ENCODE measurements around the gene ACAD10. TPM values are rescaled to one million over a fixed set of nuclear protein-coding genes. Genes with fewer than 3 reads are reported as not detected.
"Not testable (repeated sequence)": the region's sequence is repeated elsewhere in the genome, so short reads cannot be mapped to it uniquely, and the experiment has no call there.

The ACAD10 gene
- polyA plus RNA-seq, 10 donors: 9.8 to 26.9 (median 16.0) TPM

DNA sequence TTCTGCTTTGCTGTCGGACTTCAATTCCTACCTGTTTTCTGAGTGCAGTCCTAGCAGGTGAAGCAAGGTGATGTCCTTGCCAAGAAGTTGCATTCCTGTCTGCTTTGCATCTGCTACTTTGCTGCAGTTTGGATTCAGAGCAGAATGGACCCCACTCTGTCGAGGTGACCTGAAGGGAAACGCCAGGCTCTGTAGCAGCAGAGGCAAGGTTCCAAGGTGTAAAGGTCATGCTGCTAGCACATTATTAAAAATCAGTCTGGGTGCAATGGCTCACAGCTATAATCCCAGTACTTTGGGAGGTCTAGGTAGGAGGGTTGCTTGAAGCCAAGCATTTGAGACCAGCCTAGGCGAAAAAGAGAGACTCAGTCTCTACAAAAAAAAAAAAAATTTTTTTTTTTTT lies 63.5 kb downstream of the ACAD10 start:
- no peak for DNase-seq

DNA sequence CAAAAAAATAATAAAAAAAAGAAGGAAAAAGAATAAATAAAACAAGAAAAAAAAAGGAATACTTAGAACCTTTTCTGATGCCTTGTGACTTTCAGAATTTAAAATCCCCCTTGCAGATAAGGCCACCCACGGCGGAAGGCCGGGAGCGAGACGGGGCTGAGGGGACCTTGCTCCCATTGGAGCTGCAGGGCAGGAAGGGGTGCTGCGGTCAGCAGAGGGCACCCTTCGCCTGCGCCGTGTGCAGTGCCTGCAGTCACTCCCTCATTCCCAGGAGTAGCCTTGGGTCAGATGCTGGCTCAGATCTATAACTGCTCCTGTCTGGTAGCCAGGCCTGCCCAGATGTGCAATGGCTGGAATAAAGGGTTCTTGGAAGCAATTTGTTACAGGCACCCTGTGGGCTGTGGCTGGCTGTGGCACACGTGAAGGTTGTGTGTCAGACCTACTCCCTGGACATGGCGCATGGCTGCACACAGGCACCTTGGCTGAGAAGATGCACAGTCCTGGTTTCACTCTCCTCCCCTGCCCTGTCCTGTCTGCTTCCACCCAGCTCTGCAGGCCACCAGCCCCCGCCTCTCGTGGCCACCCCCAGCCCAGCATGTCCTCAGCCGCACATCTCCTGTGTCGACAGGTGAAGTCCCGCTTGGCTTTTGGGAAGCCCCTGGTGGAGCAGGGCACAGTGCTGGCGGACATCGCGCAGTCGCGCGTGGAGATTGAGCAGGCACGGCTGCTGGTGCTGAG lies 67.5 kb downstream of the ACAD10 start:
- DNase-seq: peak in 1 of 3 donors; percentile 70

DNA sequence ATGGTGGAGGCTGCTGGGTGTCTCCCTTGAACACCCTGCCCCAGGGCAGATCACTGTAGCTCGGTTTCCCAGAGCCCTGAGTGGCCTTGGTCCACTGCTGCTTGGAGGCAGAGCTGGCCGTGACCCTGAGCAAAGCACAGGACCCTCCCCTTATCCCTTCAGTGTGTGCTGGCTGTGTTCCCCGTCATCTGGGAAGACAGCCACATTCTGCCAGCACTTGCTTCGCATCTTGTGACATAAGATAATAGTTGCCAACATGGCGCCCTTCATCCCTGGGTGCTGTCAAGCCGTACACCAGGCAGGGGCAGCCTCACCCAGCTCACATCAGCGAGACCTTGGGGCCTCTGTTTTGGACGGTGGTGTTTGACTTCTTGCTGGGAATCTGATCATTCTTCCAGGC lies 68.8 kb downstream of the ACAD10 start:
- no peak for DNase-seq

DNA sequence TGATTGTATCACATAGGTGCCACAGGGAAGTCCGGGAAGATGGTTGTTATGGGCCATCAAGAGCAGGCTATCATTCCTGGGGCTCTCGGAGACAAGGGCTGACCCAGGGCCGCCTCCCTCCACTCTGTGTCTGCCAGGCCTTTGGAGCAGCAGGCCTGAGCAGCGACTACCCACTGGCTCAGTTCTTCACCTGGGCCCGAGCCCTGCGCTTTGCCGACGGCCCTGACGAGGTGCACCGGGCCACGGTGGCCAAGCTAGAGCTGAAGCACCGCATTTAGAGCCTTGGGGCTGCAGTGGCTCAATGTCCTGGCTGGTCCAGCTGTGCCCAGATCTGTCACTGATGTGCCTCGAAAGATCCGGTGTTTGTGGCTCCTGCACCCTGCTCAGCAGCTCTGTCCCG lies 70.3 kb downstream of the ACAD10 start:
- DNase-seq: no peak

DNA sequence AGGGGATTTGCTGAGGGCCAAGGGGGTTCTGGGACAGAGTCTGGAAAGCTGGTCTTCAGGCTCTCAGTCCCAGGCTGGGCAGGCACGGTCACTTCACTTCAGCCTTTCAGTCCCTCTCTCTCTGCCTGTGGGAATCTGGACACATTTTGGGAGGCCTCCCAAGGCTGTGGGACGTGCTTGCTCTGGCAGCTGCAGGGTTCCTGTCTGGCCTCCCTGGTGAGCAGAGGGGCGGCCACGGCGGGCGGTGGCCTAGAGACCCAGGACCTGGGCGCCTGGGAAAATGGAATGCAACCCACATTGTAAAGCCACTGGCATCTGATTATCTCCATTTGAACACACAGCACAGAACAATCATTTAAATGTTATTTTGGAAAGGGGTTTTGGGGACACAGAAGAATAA lies 70.8 kb downstream of the ACAD10 start:
- DNase-seq: no peak

DNA sequence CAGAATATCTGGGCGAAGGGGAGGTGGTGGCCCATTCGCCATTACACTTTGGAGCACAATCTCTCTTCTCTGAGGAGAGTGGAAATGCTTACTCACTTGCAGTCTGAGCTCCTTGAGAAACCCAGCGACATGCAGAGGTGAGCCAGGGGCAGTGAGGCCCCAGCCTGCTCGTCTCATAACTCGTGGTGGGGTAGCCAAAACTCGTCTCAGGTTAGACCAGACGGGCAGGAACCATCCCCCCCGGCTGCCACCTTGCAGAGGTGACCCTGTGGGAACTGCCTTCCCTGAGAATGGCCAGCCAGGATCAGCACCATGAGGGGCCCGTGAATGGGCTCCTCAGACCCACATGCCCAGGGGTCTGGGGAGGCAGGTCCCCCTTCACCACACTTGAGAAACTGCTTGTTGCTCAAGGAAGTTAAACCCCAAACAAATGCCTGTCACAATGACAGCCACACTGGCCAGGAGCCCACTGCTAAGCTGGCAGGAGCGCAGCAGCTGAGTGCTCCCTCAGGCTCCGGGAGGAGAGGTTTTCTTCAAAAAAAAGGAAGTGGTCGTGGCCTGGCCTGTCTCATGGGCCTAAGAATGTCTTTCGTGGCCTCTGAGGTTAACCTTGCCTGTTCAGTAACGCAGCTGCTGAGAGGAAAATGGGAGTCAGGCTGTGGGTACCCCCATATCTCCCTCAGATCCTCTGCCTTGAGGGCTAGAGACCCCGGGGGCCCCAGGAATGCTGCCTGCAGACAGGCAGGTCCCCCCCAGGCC lies 71.7 kb downstream of the ACAD10 start:
- DNase-seq: peak in 1 of 3 donors; percentile 47

DNA sequence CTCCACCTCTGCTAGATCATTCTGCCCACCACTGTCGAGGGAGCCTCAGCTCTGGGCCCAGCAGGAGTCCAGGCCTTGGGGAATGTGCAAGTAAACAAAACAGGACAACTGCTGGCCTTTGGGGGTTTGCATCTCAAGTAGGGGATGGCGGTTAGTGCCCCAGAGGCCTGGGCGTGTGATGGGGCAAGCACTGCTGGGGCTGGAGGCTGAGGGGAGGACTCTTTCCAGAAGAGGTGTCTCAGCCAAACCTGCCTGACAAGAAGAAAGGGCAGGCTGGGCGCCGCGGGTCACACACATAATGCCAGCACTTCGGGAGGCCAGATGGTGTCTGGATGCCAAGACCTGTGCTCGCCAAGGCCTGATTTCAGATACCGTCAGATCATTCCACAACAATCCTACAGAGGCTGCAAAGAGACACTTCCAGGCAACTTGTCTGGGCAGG lies 72.3 kb downstream of the ACAD10 start:
- no peak for DNase-seq

DNA sequence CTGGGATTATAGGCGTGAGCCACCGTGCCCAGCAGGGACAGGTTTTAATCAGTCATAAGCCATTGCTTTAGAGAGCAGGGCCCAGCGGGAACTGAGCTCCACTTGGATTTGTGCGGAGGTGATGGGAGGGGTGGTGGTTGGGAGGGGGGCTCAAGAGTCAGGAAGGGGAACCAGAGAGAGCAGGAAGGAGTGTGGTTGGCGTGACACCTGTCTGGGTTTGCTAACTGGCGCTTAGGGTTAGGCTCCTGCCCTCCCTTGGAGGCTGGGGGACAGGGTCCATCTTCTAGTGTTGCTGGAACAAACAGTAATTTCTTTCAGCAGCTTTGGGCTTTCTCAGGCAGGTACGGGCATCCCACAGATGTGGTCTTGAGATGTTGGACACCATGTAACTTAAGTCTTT lies 73.4 kb downstream of the ACAD10 start:
- DNase-seq: no peak

DNA sequence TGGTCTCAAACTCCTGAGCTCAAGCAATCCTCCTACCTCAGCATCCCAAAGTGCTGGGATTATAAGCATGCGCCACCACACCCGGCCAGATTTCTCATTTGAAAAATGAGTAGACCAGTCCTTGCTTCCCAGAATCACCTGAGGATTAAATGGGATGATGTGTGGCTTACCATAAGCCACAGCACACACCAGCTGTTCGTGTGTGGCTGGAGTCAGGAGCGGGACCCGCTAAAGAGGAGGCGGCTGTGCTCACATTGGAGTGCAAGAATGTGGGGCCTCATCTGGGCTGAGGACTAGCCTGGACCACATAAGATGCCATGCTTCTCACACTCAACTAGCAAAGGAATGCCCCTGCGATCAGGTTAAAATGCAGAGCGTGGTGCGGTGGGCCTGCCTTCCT lies 74.1 kb downstream of the ACAD10 start:
- no peak for DNase-seq

DNA sequence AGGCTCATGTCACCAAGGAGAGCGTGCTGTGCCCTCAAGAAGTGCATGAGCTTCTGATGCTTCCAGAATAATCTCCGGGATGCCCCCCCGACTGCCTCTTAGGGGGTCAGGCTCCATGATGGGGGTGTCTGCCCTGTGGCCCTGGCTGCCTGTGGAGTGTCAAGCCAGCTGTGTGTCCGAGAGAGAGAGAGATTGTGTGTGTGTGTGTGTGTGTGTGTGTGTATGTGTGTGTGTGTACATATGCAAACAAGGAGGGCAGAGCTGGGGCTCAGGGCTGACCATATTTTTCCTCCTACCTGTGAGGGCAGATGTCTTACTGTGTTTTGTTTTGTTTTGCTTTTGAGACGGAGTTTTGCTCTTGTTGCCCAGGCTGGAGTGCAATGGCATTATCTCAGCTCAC lies 75.2 kb downstream of the ACAD10 start:
- no peak for DNase-seq

DNA sequence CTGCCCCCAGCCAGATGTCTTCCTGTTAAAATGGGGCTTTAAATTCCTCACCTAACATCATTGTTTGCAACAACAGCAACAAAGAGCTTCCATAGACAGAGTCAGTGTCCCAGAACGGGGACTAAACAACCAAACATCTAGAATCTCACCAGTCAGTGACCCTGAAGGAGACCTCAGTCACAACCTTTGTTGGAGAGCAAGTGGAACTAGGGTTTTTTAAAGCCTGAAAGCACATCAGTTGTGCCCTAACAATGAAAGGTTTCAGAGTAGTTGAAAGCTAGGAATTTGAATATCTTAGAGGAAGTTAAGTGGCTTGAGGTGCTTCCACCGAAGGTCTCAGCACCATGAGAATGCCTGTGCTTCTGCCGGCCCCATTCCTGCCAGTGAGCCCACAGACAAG lies 75.9 kb downstream of the ACAD10 start:
- no peak for DNase-seq

DNA sequence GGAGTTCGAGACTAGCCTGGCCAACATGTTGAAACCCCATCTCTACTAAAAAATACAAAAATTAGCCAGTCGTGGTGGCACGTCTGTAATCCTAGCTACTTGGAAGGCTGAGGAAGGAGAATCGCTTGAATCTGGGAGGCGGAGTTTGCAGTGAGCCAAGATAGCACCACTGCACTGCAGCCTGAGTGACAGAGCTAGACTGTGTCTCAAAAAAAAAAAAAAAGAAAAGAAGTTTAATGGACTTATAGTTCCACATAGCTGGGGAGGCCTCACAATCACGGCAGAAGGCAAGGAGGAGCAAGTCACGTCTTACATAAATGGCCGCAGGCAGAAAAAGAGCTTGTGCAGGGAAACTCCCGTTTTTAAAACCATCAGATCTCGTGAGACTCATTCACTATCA lies 77.7 kb downstream of the ACAD10 start:
- not testable (repeated sequence) for DNase-seq

DNA sequence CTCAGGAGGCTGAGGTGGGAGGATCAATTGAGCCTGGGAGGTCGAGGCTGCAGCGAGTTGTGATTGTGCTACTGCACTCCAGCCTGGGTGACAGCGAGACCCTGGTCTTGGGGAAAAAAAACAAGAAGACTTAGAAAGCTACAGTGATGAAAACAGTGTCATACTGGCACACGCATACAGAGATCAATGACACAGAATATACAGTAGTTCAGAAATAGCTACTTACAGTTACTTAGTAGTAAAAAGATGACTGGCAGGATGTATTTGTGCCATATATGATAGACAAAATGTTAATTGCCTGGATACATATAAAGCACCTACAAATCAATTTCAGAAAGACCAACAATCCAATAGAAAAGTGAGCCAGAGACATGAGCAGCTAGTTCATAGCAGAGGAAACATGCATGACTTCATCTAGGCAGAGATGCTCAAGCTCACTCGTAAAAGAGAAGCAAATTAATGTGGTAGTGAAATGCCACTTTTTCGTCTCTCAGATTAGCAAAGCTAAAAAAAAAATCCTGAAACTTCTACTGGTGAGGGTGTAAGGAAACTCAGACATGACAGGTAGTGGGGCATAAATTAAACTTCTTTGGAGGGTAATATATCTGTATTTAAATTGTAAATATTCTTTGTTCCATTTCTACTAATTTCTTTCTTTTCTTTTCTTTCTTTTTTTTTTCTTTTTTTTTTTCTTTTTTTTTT lies 78.4 kb downstream of the ACAD10 start:
- no peak for DNase-seq

DNA sequence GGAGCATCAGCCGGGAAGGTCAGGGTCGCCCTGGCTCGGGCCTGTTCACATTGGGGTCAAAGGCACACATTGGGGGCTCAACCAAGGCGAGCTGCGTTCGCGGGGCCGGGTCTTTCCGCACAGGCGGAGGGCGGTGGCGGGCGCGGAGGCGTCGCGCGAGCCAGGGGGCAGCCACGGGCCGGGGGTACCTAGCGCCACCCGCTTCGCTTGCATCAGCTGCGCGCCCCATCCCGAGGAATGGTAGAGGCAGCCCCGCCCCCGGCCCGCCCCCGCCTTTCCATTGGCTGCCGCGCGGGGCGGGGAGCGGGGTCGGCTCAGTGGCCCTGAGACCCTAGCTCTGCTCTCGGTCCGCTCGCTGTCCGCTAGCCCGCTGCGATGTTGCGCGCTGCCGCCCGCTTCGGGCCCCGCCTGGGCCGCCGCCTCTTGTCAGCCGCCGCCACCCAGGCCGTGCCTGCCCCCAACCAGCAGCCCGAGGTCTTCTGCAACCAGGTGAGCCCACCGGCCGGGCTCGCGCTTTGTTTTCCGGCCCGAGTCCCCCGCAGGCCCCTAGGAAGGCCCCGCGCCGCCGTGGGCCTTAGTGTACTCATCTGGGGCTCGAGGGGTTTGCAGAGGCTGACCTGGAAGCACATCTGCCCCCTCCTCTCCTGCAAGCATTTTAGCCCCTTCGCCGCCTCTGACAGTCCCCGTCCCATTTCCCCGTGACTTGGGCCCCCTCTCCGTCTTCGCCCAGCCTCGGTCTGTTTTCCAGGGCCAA lies 80.9 kb downstream of the ACAD10 start, which contains the start of gene ALDH2:
Gene ALDH2, plus strand, starts transcription at position 326 of the 754 bp plus-strand sequence. Its CDS starts 50 bp downstream, at position 376.
- DNase-seq: peak; percentile 71 to 92 (median 81)

DNA sequence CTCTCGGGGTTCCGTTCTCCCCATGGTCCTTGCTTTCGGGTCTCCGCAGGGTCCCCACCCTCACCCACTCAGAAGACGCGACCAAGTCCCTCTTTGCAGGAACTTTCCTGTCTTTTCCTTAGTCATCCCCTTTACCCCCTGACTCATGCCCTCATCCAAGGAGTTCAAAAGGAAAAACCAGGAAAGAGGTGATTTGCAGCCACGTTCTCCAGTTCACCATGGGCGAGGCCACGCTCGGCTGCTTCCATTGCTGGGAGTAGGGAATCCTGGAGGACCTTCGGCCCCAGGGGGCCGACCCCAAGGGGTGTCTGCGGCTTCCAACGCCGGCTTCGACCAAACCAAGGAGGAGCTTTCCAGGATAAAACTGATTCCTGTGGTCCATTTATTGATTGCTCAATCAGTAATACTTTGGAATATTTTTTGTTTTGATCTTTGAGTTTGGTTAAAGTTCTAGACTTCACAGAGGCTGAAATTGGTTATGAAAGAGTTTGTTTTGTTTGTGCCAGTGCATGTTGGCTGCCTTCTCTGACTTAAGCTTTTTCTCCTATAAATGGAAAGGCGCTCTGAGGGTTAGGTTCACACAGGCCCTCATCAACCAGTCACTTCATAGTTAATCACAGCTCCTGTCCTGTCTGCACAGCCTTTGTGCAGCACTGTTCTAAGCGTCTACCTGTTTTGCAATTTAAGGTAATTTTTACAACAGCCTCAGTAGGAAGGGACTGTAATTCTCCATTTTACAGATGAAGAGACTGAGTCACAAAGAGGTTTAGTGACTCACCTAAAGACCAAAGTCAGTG lies 81.7 kb downstream of the ACAD10 start:
- no peak for DNase-seq

DNA sequence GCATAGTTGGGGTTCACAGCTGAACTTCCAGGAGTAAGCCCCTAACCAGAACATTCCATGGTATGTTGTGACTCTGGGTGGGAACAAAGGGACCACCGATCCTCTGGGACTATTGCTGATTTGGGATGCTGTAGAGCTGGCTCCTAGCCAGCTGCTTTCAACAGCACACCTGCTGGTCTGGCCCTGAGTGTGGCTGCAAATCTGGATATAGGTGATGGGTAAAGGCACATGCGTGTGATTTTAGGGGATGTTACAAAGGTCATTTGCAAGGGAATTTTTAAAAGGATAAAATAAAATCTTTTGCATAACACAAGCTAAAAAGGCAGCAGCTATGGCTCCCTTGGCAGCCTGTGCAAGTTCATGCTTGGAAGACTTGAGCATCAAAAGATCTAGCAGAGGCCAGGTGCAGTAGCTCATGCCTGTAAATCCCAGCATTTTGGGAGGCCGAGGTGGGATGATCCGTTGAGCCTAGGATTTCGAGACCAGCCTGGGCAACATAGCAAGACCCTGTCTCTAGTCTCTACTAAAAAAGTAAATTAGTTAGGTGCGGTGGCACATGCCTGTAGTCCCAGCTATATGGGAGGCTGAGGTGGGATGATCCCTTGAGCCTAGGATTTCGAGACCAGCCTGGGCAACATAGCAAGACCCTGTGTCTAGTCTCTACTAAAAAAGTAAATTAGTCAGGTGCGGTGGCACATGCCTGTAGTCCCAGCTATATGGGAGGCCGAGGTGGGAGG lies 82.5 kb downstream of the ACAD10 start:
- DNase-seq: no peak

DNA sequence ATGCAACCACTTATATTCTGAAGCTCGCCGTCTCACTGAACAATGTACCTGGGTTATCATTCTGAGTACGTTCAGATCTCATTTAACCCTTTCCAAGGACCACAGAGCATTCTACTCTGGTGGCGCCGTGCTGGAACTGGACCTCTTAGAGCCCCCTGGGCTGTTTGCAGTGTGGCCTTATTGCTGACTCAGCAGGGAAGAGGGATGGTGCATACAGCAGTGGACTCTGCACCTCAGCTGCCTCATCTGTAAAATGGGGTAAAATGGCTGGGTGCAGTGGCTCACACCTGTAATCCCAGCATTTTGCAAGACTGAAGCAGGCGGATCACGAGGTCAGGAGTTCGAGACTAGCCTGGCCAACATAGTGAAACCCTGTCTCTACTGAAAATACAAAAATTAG lies 83.7 kb downstream of the ACAD10 start:
- DNase-seq: no peak

DNA sequence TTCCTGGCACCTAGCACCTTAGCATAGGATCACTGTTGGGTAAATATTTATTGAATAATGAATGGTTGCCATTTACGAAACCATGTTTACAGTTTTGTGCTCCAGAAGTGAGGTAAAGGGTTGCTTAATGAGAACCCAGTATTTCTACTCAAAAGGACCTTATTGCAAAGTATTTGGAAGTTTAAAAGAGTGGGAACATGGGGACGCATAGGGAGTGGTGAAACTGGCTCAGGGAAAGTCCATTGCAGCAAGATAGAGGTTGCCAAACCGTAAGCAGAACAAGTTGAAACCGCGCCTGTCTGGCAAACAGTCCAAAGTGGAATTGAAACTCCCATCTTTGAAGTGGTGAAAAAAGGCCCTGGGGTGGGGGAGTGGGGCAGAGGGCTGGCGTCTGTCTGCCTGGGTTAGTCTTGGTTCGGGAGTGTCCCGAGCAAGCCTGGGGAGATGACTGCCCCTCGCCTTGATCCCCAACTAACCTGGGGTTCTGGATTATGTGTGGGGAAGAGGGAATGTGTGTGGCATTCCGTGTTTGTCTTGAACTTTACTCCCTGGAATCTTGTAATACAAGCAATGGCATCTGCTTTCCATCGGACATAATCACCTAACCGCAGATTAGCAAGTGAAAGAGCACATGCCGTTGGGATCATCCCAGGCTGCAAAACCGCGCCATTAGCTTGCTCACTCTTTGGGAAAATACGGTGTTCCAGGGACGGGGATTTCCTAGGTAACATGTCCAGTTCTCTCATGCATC lies 88.1 kb downstream of the ACAD10 start:
- DNase-seq: peak in 2 of 3 donors; percentile 58 to 75
